Measurements from ENCODE around the gene SPATA13.
"Not testable (repeated sequence)": the region's sequence is repeated elsewhere in the genome, so short reads cannot be mapped to it uniquely, and the experiment has no call there.

The SPATA13 gene

DNA sequence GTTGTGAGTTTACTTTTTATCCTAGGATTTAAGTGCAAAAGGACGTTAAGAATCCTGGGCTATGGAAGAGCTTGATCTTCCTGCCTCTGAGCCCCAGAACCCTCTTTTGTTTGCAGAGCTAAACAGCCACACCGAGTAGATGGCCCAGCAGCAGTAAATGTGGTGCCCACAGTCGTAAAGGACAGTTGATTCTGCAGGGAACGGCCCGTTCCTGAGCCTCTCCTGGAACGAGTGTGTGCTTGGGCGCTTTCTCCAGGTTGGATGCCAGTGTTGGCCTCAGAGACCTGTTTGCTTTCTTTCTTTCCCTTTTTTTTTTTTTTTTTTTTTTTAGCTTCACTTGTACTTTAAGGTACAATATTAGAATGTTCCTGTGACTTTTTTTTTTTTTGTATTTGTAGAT, 41.7 kb downstream of the SPATA13 start:
- DNase-seq: no peak

DNA sequence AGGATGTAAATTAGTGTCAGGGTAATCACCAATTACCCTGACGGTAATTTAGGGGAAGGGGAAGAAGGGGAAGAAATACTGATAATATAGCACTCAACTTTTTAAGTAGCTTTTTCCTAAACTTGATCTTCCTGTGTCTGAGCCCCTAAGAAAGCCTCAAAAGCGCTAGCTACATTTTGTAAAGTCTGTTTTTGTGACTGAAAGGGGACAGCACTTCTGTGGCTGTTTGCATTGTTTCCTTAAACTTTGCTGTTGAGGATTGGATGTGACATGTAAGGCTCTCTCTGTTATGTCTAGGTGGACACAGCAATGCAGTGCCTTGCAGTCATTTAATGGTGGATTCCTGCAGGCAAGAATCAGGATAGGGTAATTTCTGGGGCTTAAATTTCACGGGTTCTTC, 42.8 kb downstream of the SPATA13 start:
- no peak for DNase-seq

DNA sequence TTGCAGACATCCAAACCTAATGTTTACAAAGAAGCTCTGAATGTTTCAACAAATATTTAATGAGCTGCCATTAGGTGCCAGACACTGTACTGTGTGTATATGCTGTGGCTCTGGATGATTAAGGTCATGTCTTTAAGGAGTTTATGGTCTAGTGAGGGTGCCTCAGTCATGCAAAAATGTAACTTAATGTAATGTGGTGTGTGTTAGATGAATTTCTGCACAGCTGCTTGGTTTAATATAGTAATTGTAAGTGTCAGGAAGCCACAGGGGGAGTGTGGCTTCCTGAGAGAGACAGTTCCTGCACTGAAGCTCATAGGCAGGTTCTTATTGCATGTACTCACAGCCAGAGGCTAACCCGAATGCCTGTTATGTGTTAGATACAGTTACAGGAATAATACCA, 43.3 kb downstream of the SPATA13 start:
- DNase-seq: no peak

DNA sequence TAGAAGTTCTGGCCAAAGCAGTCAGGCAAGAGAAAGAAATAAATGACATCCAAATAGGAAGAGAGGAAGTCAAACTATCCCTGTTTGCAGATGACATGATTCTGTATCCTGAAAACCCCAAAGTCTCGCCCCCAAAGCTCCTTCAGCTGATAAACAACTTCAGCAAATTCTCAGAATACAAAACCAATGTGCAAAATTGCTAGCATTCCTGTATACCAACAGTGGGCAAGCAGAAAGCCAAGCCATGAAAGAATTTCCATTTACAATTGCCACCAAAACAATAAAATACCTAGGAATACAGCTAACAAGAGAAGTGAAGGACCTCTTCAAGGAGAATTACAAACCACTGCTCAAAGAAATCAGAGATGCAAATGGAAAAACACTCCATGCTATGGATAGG, 44.6 kb downstream of the SPATA13 start:
- not testable (repeated sequence) for DNase-seq

DNA sequence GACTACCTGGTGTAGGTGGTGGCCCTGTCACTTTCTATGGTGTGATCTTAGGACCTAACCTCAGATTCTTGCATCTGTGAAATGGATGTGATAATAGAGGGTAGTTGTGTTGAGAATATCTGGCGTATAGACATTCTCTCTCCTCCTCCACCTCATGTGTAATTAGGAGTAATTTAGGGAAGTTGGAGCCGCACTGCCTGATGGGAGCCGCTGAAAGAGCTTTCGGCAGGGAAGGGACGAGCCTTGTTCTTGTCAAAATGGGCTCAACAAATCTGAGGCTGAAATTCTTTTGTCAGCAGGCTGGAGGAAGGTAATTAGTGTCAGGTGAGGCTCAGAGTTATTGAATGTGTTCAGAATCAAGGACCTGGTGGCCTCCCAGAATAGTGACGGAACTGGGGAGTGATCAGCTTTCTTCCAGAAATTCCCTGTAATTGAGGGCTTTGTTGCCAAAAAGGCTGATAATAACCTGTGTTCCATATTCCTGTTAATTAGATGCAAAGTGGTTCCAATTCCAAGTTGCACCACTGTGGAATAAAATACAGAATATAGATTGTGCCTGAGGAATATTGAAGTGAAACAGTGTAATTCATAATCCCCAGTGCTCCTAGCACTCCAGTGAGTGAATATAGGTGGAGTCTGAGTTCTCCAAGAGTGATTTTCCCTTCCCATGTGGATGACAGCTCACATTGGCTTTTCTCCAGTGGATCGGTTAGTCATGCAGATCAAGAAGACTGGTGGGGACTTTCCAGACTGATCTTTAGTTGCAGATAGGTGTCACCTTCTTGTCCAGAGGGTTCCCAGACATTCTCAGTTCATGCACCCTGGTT, 47.5 kb downstream of the SPATA13 start:
- DNase-seq: no peak

DNA sequence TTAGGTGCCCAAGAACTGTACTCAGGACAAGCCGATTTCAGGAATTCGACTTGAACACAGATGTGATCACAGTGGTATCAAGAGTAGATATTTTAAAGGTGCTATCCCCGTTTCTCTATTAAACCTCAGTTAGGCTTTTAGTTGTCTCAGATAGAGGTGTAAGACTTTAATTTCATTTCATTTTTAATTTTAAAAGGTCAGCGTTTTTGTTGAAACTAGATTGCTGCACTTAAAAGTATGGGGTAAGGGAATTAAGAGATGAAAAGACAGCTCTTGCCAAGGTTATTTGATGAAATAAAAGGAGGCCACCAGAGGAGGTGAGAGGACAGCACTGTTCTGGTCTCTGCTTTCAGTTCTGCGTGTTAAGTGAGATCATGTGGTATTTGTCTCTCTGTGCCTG, 48.6 kb downstream of the SPATA13 start:
- no peak for DNase-seq

DNA sequence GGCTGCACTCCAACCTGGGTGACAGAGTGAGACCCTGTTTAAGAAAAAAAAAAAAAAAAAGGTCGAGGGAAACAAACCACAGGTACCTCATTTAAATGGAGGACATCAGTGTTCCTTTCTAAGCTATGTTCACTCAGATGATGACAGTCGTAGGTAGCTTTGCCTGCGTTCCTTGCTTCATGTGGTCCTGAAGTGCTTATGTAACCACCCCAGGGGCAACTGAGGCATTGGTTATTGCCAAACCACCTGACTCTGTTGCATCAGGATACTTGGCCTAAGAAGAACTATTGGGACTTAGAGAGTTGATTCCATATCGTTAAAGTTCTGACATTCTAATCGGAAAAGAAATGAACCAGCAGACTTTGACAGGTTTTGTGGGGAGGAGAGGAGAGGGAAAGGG, 51.7 kb downstream of the SPATA13 start:
- DNase-seq: no peak

DNA sequence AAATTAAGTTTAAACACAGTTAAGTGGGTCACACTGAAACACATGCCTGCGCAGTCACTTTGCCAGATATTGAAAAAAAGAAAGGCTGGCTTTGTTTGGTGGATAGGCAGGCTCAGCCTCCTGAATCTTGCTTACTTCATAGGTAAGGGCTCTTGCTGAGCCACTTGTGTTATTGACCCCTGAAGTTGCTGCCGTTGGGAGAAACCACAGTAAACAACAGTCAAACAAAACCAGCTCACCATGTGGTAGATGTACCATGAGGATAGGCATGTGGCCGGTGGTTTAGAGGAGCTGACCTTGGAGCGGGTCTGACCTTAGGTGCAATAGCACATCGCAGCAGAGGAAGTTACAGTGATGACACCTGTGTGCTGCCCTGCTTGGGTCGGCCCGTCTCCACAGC, 52.2 kb downstream of the SPATA13 start:
- DNase-seq: no peak

DNA sequence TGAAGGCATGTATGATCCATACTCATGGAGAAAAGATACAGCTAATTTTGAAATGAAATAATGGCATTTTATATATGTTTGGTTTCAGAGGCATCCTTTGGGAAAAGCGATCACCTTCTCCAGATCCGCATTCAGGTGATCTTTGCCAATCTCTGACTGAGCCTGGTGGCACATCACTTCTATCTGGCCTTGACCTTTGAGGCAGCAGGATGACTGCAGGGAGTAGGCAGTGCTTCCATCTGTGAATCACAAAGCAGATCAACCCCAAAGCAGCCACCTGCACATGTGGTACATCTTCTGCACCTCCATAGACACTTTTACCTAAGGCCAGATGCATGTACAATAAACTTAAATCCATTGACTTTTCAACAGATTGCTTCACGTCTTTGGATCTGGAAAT, 53.4 kb downstream of the SPATA13 start:
- DNase-seq: no peak

DNA sequence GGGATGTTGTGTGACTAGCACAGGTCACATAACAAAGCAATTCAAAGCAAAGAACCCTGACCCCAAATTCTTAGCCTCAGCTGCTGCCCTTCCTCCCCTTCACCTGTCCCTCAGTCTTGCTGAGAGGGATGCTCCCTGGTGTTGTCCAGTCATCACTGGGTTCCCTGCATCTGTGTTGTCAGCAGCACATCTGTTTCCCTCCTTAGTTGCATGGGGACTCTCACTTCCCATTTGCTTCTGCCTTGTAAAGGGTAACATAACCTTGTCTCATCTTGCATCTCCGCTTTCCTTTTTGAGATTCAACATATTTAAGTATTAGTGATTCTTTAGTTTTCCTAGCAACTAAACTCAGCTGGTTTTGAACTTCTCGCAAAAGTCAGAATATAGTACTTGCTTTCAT, 54.0 kb downstream of the SPATA13 start:
- no peak for DNase-seq

DNA sequence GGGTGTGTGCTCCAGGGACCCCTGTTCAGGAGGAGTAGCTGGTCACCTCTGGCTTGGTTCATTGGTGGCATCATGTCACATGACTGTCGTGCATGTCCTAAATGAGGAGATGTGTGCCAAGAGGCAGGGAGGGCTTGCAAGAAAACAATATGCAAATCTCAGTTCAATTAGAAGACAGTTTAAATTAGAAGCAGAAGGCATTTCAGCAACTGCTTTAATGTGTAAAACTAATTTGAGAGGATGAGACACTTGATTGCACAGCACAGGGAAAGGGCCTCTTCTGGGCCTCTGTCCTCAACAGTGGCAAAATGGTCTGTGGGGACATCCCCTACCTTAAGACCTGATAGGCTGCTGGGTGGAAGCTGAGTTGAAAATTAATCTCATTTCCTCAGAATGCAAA, 54.6 kb downstream of the SPATA13 start:
- DNase-seq: no peak

DNA sequence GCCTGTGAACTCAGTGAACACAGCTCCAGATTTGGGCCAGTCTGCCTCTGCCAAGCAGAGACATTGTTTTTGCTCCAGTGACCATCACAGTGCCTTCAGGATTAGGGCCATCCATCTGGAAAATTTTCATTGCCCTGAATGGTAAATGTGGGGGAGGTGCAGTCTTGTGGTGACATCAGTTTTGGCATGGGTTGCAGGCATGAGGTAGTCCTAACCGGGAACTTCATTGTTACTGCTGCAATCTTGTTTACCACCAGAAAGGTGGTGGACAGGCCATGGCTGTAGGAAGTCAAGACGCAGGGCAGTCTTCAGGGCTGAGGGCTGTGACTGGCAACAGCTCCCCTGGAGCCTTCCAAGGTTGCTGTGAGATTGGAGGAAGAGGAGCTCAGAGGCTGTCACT, 55.2 kb downstream of the SPATA13 start:
- DNase-seq: no peak

DNA sequence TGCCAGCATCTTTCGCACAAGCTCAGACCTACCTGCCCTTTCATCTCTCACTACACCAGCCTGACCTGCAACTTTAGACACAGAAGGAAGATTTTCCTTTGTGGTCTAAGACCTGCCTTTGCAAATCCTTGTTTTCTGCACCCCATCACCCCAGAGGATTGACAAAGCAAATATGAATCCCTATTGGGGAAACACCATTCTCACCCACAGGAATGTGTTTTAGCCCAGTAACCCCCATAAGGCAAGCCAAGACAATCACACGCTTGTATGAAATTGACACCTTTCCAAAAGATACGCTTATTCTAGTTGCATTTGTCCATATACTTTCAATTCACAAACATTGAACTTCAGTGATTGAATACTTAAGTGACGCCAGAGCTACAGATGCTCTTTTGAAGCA, 55.7 kb downstream of the SPATA13 start:
- DNase-seq: no peak

DNA sequence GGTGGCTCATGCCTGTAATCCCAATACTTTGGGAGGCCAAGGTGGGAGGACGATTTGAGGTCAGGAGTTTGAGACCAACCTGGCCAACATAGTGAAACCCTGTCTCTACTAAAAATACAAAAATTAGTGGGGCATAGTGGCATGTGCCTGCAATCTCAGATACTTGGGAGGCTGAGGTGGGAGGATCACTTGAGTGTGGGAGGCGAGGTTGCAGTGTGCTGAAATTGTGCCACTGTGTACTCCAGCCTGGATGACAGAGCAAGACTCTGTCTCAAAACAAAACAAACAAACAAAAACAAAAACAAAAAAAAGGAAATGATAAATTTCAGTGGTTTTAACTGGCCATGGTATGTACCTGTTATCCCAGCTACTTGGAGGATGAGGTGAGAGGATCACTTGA, 56.3 kb downstream of the SPATA13 start:
- DNase-seq: not testable (repeated sequence)

DNA sequence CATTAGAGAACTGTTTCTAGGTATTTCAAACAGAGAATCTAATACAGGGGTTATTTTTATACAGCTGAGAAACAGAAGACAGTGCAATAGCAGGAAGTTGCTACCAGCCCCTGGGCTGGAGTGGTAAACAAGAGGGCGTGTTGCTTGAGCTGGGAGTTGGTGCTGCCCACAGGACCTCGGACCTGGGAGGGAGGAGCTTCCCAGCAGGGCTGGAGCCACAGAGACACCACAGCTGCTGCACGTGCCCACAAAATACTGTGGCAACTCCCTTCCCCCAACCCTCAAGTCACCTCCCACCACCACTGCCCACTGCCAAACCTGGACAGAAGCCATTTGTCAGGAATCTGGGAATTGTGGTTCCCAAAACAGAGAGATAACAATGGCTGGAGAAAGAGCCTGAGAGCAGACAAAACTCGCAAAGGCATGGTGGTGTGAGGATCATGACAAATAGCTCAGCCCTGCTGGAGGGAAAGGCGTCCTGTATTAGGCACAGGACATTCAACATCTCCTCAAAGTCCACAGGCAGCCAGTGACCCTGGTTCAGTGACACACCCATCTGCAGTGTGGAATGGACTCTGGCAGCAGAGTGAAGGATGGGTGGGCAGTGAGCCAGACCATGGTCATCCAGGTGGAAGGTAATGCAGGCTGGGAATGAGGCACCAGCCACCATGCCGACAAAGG, 57.2 kb downstream of the SPATA13 start:
- DNase-seq: no peak

DNA sequence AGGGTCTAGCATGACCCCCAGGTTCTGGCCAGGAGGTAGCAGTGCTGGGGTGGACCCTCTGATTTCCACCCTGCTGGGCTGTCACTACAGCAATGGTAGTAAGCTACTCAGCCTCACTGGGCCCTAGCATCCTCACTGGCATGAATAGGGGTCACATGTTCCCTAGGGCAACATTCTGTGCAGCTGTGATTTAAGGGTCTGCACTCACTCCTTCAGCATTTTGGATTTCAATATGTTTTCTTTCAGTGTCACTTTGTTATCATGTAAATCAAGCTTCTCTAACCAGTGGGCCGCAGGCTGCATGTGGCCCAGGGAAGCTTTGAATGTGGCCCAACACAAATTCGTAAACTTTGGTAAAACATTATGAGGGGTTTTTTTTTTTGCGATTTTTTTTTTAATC, 57.8 kb downstream of the SPATA13 start:
- no peak for DNase-seq

DNA sequence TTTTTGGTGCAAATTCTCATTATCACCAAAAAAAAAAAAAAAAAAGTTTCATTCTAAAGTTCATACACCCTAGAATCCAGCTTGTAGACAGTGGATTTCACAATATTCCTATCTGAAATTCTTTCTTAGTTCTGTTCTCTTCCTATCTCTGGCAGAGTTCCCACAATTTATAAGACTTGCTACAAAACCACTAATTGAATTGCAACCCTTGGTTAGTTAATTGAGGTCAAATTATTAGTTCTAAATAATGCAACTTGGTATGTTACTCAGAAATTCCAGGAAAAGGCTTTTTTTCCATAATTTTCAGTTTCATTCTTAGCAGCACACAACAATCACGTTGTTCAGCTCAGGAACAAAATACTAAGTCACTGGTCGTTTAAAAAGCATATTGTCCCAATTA, 58.5 kb downstream of the SPATA13 start:
- no peak for DNase-seq

DNA sequence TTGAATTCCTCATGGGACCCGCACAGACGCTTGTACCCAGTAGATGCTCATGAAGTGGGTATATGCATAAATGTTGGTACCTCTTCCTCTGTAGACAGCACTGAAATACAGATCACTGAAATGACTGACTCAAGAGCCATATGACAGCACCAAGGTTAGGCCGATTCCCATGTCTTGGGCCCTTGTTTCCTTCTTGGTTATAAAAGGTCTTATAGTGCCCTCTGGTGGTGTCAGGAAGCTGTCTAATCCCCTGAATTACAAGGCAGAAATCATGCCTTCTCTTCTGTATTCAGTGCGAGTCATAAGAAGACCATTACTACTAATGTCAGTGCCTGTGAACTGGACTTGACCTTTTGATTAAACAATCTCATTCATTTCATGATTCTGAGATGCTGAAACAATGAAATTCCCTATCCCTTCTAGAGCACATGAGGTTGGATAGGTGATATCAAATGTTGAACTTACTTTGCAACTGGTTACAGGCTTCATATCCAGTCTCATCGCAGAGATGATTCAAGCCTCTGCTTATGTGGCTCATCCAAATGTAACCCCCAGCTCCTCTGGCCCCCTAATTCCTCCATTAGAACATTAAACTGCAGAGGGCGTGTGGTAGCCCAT, 59.7 kb downstream of the SPATA13 start:
- peak; percentile 52 for DNase-seq

DNA sequence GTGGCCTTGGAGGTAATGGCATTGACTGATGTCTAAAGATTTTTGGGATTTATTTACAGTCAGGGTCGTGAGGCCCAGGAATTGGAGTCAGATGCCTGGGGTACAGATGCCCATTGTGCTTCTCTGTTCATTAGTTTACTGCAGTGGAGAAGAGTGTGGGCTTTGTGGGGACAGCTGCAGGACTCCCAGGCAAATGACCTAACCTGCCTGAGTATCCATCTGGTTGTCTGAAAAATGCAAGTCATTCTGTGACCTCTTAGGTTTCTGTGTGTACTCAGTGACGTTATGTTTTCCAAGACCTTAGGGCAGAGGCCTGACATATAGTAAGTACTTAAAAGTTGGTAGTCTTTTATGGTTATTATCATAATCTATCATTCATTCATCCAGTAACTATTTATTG, 60.5 kb downstream of the SPATA13 start:
- no peak for DNase-seq

DNA sequence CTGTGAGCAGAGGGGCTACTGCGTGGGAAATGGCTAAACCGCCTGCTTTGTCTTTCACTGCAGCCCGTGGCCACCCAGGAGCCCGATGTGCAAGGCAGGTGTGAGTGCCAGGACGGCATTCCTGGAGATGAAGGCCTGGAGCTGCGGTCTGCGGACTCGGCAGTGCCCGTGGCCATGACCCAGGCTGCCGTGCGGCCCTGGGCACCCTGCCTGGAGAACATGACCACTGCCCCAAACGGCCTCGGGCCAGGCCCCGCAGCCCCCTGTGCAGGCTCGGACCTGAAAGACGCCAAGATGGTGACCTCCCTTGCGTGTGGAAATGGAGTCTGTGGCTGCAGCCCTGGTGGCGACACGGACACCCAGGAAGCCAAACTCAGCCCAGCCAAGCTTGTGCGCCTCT, 62.2 kb downstream of the SPATA13 start:
- DNase-seq: no peak

DNA sequence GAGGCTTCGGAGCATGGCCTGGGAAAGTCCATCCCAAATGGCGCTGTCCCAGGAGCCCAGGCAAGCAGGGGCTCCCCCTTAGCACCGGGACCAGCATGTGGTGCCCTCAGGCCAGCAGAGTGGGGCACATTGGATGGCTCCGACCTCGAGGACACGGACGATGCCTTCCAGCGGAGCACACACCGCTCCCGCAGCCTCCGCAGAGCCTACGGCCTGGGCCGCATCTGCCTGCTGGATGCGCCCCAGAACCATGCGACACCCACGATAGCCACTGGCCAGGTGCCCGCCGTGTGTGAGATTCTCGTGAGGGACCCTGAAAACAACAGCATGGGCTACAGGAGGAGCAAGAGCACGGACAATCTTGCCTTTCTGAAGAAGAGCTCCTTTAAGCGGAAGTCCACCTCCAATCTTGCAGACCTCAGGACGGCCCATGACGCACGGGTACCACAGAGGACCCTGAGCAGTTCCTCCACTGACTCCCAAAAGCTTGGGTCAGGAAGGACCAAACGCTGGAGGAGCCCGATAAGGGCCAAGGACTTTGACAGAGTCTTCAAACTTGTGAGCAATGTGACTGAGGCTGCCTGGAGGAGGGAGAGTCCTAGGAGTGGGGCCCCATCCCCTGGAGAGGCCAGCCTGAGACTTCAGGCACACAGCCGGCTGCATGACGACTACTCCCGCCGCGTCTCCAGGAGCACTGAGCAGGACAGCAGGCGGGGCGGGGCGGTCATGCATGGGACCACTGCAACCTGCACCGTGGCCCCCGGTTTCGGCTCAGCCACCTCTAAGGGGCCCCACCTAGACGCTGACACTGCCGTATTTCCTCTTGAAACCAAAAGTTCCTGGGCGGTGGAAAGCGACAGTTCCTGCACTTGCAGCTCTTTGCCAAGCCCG, 63.1 kb downstream of the SPATA13 start:
- no peak for DNase-seq

DNA sequence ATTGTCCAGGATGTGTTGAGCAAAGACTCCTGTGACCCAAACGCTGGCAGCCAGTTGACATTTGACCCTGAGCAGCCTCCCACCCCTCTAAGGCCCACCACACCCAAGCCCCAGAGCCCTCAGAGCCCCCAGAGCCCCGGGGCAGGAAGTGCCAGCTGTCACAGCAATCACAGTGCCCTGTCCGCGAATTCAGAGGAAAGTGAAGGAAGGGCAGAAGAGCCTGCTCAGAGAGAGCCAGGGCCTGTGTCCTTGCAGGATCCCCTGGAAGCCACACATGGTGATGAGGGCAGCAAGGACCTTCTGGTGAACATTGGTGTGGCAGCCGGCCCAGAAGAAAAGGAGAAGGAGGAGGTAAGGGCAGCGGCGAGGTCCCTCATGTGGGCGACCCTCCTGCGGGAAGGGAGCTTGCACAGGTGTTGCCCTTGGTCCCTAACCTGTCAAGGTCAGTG, 63.7 kb downstream of the SPATA13 start:
- DNase-seq: no peak

DNA sequence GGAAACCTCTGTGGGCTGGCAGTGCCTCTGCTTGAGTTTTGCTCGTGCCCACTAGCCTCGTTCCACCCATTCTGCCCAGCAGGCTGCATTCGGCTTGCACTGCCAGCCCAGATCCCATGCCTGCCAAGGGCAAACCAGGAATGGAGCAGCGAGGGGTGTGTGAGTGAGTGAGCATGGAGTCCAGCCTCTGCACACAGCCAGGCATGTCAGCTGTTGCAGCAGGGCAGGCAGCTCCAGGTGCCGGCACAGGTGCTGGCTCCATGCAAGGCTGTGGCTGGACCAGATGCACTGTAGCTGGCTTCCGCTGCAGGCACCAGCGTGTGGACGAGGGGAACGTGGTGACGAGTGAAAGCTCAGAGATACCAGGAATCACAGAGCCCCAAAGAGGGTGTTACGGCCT, 64.5 kb downstream of the SPATA13 start:
- no peak for DNase-seq

All from stimulated activated CD4-positive, alpha-beta T cell treated with anti-CD3 and anti-CD28 coated beads, Interleukin-1b, Interleukin-23, amount 100 ng/mL, for 48 hours (primary cell).